ENCODE results near the gene TCAIM.
"Not testable (repeated sequence)": the region's sequence is repeated elsewhere in the genome, so short reads cannot be mapped to it uniquely, and the experiment has no call there.

TCAIM gene

DNA sequence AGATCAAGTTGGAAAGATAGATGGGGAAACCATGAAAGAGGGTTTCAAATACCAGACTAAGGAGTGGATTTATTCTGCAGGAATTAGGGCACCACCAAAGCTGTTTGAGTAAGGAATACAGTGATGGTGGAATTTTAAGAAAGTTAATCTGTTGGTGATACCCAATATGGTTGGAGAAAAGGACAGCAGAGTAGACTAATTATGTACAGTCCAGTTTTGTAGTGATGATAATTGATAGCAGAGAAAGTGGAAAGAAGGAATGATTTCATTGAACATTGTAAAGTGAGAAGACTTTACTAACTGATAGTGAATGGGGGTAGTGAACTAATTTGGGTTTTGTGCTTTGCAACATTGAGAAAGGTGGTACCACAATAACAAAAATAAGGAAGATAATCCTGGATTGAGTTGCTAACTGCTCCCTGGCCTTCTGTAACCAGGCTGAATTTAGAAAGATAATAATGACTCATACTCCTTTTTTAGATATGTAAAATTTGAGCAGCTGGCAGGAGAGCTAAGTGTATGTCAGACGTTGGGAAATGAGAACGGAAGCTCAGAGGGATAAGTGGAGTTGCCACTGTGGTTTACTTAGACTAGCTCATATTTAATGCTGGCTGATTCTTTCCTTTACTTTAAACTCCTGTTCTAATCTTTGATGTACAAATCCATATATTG lies 16.9 kb downstream of the TCAIM start:
- Mint-ChIP-seq H3K4me3 (no peak overlapping the region), H3K4me1 (peaks cover 10% of the 10 kb centered on the region), H3K36me3 (ENCODE audit: insufficient read depth) (peaks cover 10% of the 10 kb centered on the region), H3K27ac (ENCODE audit: low read depth) (no peak overlapping the region), H3K9me3 (no peaks in the 10 kb centered on the region), H3K27me3 (no peaks in the 10 kb centered on the region)
- DNase-seq (ENCODE audit: low spot score in 2 of 2) = no peak
- ATAC-seq (replicated peaks; ENCODE audit: extremely low read depth, poor library complexity, severe bottlenecking) = no peak

- DNase-seq (ENCODE audit: low spot score in 2 of 2) (no peak), ATAC-seq (replicated peaks; ENCODE audit: extremely low read depth, poor library complexity, severe bottlenecking) (no peak)
- H3K36me3 Mint-ChIP-seq (ENCODE audit: insufficient read depth) = peaks cover 10% of the 10 kb centered on the region
- H3K9me3 Mint-ChIP-seq = no peaks in the 10 kb centered on the region
- H3K4me1 Mint-ChIP-seq = peaks cover 6% of the 10 kb centered on the region
- no peaks in the 10 kb centered on the region for H3K27me3 Mint-ChIP-seq
- no peak overlapping the region for H3K27ac Mint-ChIP-seq (ENCODE audit: low read depth)
- no peak overlapping the region for H3K4me3 Mint-ChIP-seq
These were observed 20.7 kb downstream of the TCAIM start for GRCh38 chr3:44359146-44359751.

DNA sequence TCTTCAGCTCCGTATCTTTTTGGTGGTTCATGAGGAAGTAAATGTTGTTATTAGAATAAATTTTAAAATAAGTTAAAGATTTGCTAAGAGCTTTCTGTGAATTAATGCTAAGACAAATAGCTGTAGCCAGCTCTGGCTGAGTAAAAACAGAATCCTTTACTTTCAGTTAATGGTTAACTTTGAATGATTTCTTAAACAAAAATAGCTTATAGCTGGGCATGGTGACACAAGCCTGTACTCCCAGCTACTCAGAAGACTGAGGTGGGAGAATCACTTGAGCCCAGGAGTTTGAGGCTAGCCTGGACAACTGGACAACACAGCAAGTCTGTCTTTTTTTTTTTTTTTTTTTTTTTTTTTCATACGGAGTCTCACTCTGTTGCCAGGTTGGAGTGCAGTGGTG lies 25.0 kb downstream of the TCAIM start:
- H3K4me1 Mint-ChIP-seq = no peaks in the 10 kb centered on the region
- H3K27ac Mint-ChIP-seq (ENCODE audit: low read depth) = no peak overlapping the region
- DNase-seq (ENCODE audit: low spot score in 2 of 2) (no peak), ATAC-seq (replicated peaks; ENCODE audit: extremely low read depth, poor library complexity, severe bottlenecking) (no peak)
- H3K36me3 Mint-ChIP-seq (ENCODE audit: insufficient read depth) = peaks cover 5% of the 10 kb centered on the region
- no peaks in the 10 kb centered on the region for H3K27me3 Mint-ChIP-seq
- no peaks in the 10 kb centered on the region for H3K9me3 Mint-ChIP-seq
- H3K4me3 Mint-ChIP-seq = no peak overlapping the region

DNA sequence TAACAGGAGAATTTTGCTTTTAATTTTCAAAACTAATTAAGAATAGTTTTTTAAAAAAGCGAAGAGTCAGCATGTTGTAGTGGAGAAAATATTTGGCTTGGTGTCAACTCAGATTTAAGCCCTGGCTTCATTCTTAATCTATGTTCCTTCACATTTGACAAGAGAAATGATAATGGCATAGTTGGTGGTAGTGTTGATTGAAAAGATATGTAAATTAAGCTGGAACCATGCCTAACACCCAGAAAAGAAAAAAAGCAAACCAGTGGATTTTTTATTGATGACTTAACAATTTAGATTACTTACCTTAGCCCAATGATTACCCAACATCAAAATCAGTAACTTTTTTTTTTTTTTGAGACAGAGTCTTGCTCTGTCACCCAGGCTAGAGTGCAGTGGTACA lies 27.4 kb downstream of the TCAIM start:
- peaks cover 12% of the 10 kb centered on the region for H3K36me3 Mint-ChIP-seq (ENCODE audit: insufficient read depth)
- H3K9me3 Mint-ChIP-seq = no peaks in the 10 kb centered on the region
- H3K4me1 Mint-ChIP-seq = no peaks in the 10 kb centered on the region
- H3K4me3 Mint-ChIP-seq = no peak overlapping the region
- ATAC-seq (replicated peaks; ENCODE audit: extremely low read depth, poor library complexity, severe bottlenecking) (no peak), DNase-seq (ENCODE audit: low spot score in 2 of 2) (no peak)
- H3K27ac Mint-ChIP-seq (ENCODE audit: low read depth) = no peak overlapping the region
- H3K27me3 Mint-ChIP-seq = no peaks in the 10 kb centered on the region

- no peak overlapping the region for H3K27ac Mint-ChIP-seq (ENCODE audit: low read depth)
- H3K4me3 Mint-ChIP-seq = no peak overlapping the region
- peaks cover 5% of the 10 kb centered on the region for H3K9me3 Mint-ChIP-seq
- H3K4me1 Mint-ChIP-seq = no peaks in the 10 kb centered on the region
- ATAC-seq (replicated peaks; ENCODE audit: extremely low read depth, poor library complexity, severe bottlenecking) = no peak
- no peak for DNase-seq (ENCODE audit: low spot score in 2 of 2)
- H3K36me3 Mint-ChIP-seq (ENCODE audit: insufficient read depth) = peaks cover 3% of the 10 kb centered on the region
- no peaks in the 10 kb centered on the region for H3K27me3 Mint-ChIP-seq
These were observed 36.9 kb downstream of the TCAIM start for GRCh38 chr3:44375450-44375849.

- no peaks in the 10 kb centered on the region for H3K36me3 Mint-ChIP-seq (ENCODE audit: insufficient read depth)
- ATAC-seq (replicated peaks; ENCODE audit: extremely low read depth, poor library complexity, severe bottlenecking) (no peak), DNase-seq (ENCODE audit: low spot score in 2 of 2) (no peak)
- no peak overlapping the region for H3K4me3 Mint-ChIP-seq
- no peaks in the 10 kb centered on the region for H3K27me3 Mint-ChIP-seq
- peaks cover 3% of the 10 kb centered on the region for H3K9me3 Mint-ChIP-seq
- H3K4me1 Mint-ChIP-seq = no peaks in the 10 kb centered on the region
- no peak overlapping the region for H3K27ac Mint-ChIP-seq (ENCODE audit: low read depth)
These were observed 48.8 kb downstream of the TCAIM start for GRCh38 chr3:44387404-44387803.

GRCh38 chr3:44392489-44392888 lies 53.9 kb downstream of the TCAIM start:
- ATAC-seq (replicated peaks; ENCODE audit: extremely low read depth, poor library complexity, severe bottlenecking) (no peak), DNase-seq (ENCODE audit: low spot score in 2 of 2) (no peak)
- peaks cover 2% of the 10 kb centered on the region for H3K36me3 Mint-ChIP-seq (ENCODE audit: insufficient read depth)
- no peaks in the 10 kb centered on the region for H3K27me3 Mint-ChIP-seq
- H3K9me3 Mint-ChIP-seq = peaks cover 5% of the 10 kb centered on the region
- H3K4me1 Mint-ChIP-seq = no peaks in the 10 kb centered on the region
- H3K4me3 Mint-ChIP-seq = no peak overlapping the region
- no peak overlapping the region for H3K27ac Mint-ChIP-seq (ENCODE audit: low read depth)

DNA sequence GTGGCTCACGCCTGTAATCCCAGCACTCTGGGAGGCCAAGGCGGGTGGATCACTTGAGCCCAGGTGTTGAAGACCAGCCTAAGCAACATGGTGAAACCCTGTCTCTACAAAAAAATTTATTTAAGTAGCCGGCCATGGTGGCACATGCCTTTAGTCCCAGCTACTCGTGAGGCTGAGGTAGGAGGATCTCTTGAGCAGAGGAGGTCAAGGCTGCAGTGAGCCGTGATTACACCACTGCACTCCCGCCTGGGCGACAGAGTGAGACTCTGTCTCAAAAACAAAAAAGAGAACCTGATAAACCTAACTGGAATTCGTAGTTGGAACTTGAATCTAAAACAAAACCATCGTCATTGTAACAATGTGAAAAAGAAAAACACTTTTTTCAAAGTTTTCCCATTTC lies 57.1 kb downstream of the TCAIM start:
- peaks cover 5% of the 10 kb centered on the region for H3K9me3 Mint-ChIP-seq
- no peak overlapping the region for H3K4me3 Mint-ChIP-seq
- DNase-seq (ENCODE audit: low spot score in 2 of 2) (no peak), ATAC-seq (replicated peaks; ENCODE audit: extremely low read depth, poor library complexity, severe bottlenecking) (no peak)
- no peak overlapping the region for H3K27ac Mint-ChIP-seq (ENCODE audit: low read depth)
- no peaks in the 10 kb centered on the region for H3K4me1 Mint-ChIP-seq
- H3K27me3 Mint-ChIP-seq = no peaks in the 10 kb centered on the region
- H3K36me3 Mint-ChIP-seq (ENCODE audit: insufficient read depth) = peaks cover 5% of the 10 kb centered on the region

DNA sequence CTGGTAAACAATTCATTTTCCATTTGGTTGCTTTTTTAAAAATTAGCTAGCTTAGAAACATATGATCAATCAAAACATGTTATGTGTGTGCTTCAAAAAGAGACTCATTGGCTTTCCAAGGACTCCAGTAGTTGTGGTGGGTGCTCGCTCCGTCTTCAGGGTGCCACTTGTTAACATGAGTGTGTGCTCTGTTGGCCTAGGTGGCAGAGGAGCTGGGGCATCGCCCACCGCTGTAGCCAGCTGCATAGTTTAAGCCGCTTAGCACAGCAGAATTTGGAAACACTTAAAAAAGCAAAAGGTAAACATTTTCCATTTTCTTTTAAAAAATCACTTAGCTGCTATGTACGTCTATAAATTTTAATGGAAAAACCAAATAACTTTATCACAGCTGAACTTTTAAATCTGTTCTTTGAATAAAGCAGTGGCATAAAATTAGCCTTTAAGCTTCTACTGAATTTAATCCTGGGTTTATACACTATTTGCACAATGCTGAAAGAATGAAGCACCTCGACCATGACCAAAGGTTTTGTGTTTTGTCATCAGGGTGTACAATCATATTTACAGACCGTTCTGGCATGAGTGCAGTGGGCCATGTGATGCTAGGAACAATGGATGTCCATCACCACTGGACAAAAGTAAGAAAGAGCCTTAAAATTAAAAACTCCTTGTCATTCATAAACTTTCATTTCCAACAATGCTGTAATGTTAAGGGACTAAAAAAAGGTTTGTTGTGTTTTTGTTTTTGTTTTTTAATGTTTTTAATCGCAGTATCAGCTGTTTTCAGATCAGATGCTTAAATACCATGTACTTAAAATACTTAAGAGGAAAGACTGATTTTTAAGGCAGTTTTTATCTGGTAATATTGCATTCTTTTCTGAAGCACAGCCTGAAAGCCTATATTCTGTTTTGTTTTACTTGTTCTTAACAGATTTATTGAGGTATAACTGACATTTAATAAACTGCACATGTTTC lies 57.9 kb downstream of the TCAIM start:
- H3K36me3 Mint-ChIP-seq (ENCODE audit: insufficient read depth) = peaks cover 5% of the 10 kb centered on the region
- no peaks in the 10 kb centered on the region for H3K27me3 Mint-ChIP-seq
- no peak for DNase-seq (ENCODE audit: low spot score in 2 of 2)
- no peaks in the 10 kb centered on the region for H3K4me1 Mint-ChIP-seq
- H3K4me3 Mint-ChIP-seq = no peak overlapping the region
- no peak overlapping the region for H3K27ac Mint-ChIP-seq (ENCODE audit: low read depth)
- peaks cover 5% of the 10 kb centered on the region for H3K9me3 Mint-ChIP-seq
- no peak for ATAC-seq (replicated peaks; ENCODE audit: extremely low read depth, poor library complexity, severe bottlenecking)

- not testable (repeated sequence) for H3K4me3 Mint-ChIP-seq; H3K27me3 Mint-ChIP-seq; ATAC-seq (replicated peaks; ENCODE audit: extremely low read depth, poor library complexity, severe bottlenecking); H3K36me3 Mint-ChIP-seq (ENCODE audit: insufficient read depth); H3K9me3 Mint-ChIP-seq; H3K4me1 Mint-ChIP-seq; DNase-seq (ENCODE audit: low spot score in 2 of 2)
- peak overlapping the region; percentile 65 for H3K27ac Mint-ChIP-seq (ENCODE audit: low read depth)
These were observed 59.7 kb downstream of the TCAIM start for GRCh38 chr3:44398271-44398670.

DNA sequence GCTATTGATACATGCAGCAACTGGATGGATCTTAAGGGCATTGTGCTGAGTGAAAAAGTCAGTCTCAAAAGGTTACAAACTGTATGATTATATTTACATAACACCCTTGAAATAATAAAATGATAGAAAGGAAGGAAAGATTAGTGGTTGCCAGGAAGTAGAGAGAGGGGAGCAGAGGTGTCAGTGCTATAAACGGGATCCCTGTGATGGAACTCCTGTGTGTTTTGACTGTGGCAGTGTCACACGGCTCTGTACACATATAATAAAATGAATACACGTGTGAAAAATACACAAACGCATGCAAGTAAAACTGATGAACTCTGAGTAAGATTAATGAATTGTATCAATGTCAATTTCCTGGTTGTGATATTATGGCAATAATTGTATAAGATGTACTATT lies 60.3 kb downstream of the TCAIM start:
- Mint-ChIP-seq H3K4me3 (no peak overlapping the region), H3K36me3 (ENCODE audit: insufficient read depth) (peaks cover 10% of the 10 kb centered on the region), H3K27ac (ENCODE audit: low read depth) (no peak overlapping the region), H3K27me3 (no peaks in the 10 kb centered on the region), H3K9me3 (no peaks in the 10 kb centered on the region), H3K4me1 (no peaks in the 10 kb centered on the region)
- DNase-seq (ENCODE audit: low spot score in 2 of 2) (no peak), ATAC-seq (replicated peaks; ENCODE audit: extremely low read depth, poor library complexity, severe bottlenecking) (no peak)

DNA sequence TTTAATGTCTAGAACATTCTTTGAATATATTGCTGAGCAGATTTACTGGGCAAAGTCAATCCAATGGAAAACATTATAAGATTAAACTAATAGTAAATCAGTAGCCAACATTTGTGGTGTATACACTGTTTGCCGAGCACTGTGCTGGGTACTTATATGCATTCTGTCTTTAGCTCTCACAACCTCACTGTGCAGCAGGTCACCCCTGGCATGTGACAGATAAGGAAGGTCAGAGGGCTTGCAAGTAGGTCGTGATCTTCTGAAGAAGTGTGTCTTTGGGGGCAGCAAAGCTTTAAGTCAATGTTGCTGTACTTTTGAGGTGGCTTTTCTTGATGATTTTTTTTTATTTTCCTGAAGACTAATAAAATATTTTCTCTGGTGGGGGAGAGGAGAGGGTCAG lies 62.2 kb downstream of the TCAIM start:
- Mint-ChIP-seq H3K4me3 (no peak overlapping the region), H3K4me1 (no peaks in the 10 kb centered on the region), H3K36me3 (ENCODE audit: insufficient read depth) (peaks cover 11% of the 10 kb centered on the region), H3K27ac (ENCODE audit: low read depth) (no peak overlapping the region), H3K27me3 (no peaks in the 10 kb centered on the region), H3K9me3 (no peaks in the 10 kb centered on the region)
- DNase-seq (ENCODE audit: low spot score in 2 of 2) = no peak
- ATAC-seq (replicated peaks; ENCODE audit: extremely low read depth, poor library complexity, severe bottlenecking) = no peak

- Mint-ChIP-seq H3K27me3 (no peaks in the 10 kb centered on the region), H3K9me3 (no peaks in the 10 kb centered on the region), H3K27ac (ENCODE audit: low read depth) (no peak overlapping the region), H3K36me3 (ENCODE audit: insufficient read depth) (peaks cover 8% of the 10 kb centered on the region), H3K4me3 (no peak overlapping the region), H3K4me1 (no peaks in the 10 kb centered on the region)
- ATAC-seq (replicated peaks; ENCODE audit: extremely low read depth, poor library complexity, severe bottlenecking) (no peak), DNase-seq (ENCODE audit: low spot score in 2 of 2) (no peak)
These were observed 64.0 kb downstream of the TCAIM start for GRCh38 chr3:44402548-44402947.
